ENCODE measurements around the gene IL1RN. TPM values are rescaled to one million over a fixed set of nuclear protein-coding genes. Genes with fewer than 3 reads are reported as not detected.

The IL1RN gene
- polyA plus RNA-seq, 3 donors = 1.2 to 2.0 (median 1.7) TPM

DNA sequence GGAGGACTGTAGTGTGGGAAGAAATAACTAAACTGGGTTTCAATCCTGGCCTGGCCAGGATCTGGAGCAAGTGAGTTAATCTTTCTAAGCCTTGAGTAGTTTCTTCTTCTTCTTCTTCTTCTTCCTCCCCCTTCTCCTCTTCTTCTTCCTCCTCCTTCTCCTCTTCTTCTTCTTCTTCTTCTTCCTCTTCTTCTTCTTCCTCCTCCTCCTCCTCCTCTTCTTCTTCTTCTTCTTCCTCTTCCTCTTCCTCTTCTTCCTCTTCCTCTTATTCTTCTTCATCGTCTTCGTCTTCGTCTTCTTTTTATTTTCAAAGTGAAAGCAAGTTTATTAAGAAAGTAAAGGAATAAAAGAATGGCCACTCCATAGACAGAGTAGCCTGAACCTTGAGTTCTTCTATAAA, 6.5 kb upstream of the IL1RN start:
- no peak for DNase-seq (ENCODE audit: extremely low read depth in 1 of 11, low read depth in 9 of 11, low spot score in 4 of 11)

- DNase-seq (ENCODE audit: extremely low read depth in 1 of 11, low read depth in 9 of 11, low spot score in 4 of 11) = no peak
These were observed 5.0 kb upstream of the IL1RN start for GRCh38 chr2:113122364-113122763.

- DNase-seq (ENCODE audit: extremely low read depth in 1 of 11, low read depth in 9 of 11, low spot score in 4 of 11) = no peak
These were observed 3.7 kb upstream of the IL1RN start for GRCh38 chr2:113123726-113124125.

DNA sequence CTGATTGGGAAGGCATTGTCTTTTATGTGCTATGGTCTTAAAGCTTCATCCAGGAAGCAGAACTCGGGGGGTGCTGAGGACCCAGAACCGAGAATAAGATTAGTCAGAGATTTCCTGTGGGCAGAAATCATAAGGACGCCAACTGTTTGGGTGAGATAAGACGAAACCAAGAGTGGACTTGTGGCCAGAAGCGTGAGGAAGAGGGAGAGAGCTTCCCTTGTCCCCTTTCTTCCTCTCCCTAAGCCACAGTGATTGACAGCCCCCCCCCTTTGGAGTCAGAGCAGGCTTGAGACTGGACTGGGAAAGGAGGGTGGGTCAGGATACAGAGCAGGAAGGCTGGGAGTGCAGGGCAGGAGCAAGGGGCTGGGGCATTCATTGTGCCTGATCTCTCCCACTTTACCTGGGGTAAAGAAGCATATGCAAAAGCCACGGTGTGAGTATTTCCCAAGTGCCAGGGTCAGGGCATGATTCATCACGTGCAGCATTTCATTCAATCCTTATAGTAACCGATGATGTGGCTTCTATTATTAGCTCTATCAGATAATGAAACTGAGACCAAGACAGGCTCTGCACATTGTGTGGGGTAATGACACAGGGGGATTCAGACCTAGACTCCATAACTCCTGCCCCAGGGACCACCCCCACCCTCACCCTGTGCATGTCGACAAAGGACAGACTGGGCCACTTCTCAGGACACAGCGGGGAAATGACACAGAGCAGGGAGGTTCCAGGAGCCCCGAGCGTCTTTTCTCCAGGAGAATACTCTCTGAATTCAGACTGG, 3.0 kb upstream of the IL1RN start:
- no peak for DNase-seq (ENCODE audit: extremely low read depth in 1 of 11, low read depth in 9 of 11, low spot score in 4 of 11)

DNA sequence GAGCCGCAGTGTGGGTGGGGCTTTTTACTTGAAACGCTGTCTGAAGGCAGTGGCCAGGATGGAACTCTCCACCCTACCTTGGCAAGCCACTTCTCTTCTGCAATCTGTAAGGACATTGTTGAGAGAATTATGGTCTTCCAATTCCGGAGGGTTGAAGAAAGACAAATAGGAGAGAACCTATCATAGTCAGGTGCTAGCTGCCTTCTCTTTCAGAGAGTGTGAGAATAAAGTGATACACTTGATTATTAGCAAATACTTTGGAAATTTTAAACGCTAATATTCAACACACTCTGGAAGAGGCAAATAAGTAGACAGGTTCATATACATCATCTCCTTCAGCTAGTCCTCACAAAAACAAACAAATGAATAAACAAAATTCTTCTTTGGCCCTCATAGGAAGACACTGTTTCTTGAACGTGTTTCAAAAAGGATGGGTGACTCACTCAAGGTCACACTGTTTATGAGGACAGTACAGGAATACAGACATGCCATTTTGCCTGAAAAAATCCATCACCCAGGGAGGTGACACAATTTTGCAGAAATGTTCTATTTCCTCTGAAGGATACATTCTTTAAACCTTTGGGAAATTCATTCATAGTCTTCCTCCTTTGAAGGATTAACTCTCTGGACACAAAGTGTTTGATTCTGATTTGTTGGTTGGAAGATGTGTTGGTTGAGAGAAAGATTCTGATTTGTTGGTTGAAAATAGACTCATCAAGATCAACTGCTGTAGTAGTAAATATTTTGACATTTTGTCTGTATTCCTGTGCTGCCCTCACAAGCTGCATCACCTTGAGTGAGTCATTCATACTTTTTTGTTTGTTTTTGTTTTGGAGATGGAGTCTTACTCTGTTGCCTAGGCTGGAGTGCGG, 2.2 kb upstream of the IL1RN start:
- no peak for DNase-seq (ENCODE audit: extremely low read depth in 1 of 11, low read depth in 9 of 11, low spot score in 4 of 11)

DNA sequence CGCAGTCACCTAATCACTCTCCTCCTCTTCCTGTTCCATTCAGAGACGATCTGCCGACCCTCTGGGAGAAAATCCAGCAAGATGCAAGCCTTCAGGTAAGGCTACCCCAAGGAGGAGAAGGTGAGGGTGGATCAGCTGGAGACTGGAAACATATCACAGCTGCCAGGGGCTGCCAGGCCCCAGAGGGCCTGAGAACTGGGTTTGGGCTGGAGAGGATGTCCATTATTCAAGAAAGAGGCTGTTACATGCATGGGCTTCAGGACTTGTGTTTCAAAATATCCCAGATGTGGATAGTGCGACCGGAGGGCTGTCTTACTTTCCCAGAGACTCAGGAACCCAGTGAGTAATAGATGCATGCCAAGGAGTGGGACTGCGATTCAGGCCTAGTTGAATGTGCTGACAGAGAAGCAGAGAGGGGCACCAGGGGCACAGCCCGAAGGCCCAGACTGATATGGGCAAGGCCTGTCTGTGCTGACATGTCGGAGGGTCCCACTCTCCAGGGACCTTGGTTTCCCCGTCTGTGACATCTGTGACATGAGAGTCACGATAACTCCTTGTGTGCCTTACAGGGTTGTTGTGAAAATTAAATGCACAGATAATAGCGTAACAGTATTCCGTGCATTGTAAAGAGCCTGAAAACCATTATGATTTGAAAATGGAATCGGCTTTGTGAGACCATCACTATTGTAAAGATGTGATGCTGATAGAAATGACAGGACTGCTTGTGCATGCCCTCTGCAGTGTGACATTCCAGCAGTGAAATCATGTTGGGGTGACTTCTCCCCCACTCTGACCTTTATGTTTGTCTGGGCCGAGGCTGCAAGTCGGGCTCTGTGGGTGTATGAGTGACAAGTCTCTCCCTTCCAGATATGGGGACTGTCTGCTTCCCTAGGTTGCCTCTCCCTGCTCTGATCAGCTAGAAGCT, 510 bp downstream of the IL1RN start:
- no peak for DNase-seq (ENCODE audit: extremely low read depth in 1 of 11, low read depth in 9 of 11, low spot score in 4 of 11)

- no peak for DNase-seq (ENCODE audit: extremely low read depth in 1 of 11, low read depth in 9 of 11, low spot score in 4 of 11)
These were observed 2.2 kb downstream of the IL1RN start for GRCh38 chr2:113129519-113130078.

DNA sequence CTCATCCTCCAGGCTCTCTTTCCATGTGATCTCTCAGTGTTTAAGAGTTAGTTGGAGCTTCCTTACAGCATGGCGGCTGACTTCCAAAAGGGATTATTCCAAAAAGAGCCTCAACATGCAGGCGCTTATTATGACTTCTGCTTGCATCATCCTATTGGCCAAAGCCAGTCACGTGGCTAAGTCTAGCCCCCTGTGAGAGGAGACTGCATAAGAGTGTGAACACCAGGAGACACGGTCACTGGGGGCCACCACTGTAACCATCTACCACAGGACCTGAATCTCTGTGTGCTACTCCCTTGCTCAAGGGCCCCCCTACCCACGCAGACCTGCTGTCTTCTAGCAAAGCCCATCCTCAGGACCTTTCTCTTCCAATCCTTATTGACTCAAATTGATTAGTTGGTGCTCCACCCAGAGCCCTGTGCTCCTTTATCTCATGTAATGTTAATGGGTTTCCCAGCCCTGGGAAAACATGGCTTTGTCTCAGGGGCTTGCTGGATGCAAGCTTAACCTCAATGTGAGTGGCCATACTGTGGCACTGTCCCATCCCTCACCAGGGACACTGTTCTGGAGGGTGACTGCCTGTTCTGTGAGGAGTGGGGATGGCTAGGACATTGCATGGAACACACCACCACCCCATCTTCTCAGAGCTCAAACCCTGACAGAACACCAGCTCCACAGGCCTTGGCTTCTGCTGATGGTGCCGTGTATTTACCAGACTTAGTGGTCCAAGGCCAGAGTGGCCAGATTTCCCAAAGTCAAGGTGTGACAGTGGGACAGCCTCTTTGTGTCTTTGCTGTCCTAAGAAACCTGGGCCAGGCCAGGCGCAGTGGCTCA, 4.2 kb downstream of the IL1RN start:
- DNase-seq (ENCODE audit: extremely low read depth in 1 of 11, low read depth in 9 of 11, low spot score in 4 of 11) = no peak

DNA sequence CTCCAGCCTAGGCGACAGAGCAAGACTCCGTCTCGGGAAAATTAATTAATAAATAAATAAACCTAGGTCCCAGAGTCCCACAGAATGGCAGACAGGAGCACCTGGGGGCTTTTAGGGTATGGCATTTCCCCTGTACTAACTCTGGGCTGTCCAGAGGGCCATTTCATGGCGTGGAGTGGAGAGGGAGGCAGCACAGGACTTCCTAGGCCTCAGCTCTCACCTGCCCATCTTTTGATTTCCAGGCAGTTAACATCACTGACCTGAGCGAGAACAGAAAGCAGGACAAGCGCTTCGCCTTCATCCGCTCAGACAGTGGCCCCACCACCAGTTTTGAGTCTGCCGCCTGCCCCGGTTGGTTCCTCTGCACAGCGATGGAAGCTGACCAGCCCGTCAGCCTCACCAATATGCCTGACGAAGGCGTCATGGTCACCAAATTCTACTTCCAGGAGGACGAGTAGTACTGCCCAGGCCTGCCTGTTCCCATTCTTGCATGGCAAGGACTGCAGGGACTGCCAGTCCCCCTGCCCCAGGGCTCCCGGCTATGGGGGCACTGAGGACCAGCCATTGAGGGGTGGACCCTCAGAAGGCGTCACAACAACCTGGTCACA, 5.1 kb downstream of the IL1RN start:
- no peak for DNase-seq (ENCODE audit: extremely low read depth in 1 of 11, low read depth in 9 of 11, low spot score in 4 of 11)

DNA sequence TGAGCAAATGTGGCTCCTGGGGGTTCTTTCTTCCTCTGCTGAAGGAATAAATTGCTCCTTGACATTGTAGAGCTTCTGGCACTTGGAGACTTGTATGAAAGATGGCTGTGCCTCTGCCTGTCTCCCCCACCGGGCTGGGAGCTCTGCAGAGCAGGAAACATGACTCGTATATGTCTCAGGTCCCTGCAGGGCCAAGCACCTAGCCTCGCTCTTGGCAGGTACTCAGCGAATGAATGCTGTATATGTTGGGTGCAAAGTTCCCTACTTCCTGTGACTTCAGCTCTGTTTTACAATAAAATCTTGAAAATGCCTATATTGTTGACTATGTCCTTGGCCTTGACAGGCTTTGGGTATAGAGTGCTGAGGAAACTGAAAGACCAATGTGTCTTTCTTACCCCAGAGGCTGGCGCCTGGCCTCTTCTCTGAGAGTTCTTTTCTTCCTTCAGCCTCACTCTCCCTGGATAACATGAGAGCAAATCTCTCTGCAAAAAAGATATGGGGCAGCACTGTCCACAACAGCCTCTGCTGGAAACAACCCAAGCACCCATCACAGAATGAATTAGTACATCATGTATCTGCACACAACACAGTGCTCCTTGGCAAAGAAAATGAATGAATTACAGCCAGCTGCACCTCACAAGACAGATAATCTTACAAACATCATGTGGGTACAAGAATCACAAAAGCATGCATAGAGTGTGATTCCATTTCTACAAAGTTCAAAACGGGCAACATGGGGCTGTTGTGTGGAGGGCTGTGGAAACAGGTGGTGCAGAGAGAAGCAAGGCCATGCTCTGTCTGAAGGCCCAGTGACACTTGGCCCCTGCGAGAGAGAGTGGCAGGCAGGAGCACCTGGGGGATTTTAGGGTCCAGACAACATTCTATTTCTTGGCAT, 6.6 kb downstream of the IL1RN start:
- no peak for DNase-seq (ENCODE audit: extremely low read depth in 1 of 11, low read depth in 9 of 11, low spot score in 4 of 11)

DNA sequence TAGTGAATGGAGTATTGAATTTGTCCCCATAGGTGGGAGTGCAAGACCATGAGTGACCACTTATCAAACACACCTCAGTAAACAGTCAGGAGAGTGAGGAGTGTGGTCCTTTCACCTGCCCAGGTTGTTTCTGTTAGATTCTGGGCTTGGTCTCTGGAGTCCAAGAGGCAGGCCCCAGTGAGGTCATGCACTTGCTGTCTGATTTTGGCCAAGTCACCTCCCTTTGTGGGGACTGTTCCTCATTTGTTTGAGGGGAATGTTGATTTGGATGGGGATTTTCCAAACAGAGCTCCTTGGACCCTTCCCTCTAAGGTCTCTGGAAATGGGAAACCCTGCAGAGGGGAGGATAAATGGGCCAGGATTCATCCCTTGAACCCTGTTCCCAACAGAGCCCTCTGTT, 7.3 kb downstream of the IL1RN start:
- no peak for DNase-seq (ENCODE audit: extremely low read depth in 1 of 11, low read depth in 9 of 11, low spot score in 4 of 11)

DNA sequence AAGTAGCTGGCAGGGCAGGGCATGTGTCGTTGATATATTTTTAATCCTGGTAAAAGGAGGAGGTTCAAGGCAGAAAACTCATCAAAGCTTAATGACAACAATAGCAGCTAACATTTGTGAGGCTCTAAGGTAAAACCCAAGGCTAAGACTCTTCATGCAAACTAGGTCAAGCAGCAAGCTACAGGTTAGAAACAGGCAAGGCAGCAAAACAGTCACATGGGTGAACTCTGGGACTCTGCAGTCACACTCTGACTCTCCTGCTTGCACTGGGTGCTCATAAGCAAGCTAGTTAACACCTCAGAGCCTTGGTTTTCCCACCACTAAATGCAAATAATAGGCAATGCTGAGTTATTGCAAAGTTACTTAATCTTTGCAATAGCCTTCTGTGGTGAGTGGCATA, 7.9 kb downstream of the IL1RN start:
- no peak for DNase-seq (ENCODE audit: extremely low read depth in 1 of 11, low read depth in 9 of 11, low spot score in 4 of 11)

DNA sequence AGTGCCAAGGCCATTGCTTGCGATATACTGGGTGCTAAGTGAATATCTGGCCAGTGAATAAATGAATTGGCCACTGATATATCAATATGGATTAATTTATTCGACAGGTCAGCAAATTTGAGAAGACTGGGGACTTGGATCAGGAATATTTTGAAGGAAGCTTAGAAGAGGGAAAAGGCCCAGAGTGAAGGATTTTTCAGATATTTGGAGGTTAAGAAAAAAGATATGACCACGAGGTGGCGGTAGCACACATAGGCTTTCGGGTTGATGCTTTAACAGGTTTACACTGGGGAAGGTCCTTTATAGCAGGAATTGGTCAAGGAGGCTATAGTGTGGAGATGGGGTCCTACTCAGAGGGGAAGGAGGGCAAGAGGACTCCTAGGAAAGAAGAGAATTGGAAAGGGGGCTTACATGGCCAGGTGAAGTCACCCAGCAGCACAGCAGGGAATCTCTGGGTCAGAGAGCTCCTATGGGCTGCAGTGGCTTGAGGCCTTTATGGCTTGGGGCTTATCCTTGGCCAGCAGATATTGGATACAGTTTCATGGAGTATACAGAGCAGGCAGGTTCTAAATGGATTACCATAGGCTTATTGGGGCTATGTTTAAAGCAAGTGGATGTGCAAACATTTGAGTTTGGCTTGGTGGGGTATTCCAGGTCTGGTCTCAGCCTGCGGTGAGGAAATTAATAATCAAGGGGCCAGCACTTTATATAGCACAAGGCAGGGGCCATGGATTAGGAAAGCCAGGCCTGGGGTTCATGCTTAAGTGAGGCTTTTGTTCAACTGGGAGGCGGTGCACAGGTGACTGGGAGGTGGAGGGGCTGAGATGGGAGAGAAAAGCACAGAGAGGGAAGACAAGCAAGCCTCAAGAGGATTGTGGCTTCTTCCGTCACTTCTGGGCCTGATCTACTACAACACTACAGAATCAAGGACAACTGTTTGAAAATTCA, 9.7 kb downstream of the IL1RN start:
- DNase-seq (ENCODE audit: extremely low read depth in 1 of 11, low read depth in 9 of 11, low spot score in 4 of 11) = peak in 6 of 11 donors; percentile 29 to 51 (median 39)

GRCh38 chr2:113137827-113138226, 10.4 kb downstream of the IL1RN start:
- DNase-seq (ENCODE audit: extremely low read depth in 1 of 11, low read depth in 9 of 11, low spot score in 4 of 11) = no peak

GRCh38 chr2:113138428-113139322, 11.3 kb downstream of the IL1RN start:
- DNase-seq (ENCODE audit: extremely low read depth in 1 of 11, low read depth in 9 of 11, low spot score in 4 of 11) = peak; percentile 52 to 85 (median 71)

Data from renal cortex interstitium (tissue), 11 donors.